Trophoblast cell (in vitro differentiated cells and primary cell): ENCODE results near the gene EPM2AIP1. TPM values are rescaled to one million over a fixed set of nuclear protein-coding genes. Genes with fewer than 3 reads are reported as not detected.
"Not testable (repeated sequence)": the region's sequence is repeated elsewhere in the genome, so short reads cannot be mapped to it uniquely, and the experiment has no call there.

Experiments
- DNase-seq, 2 donors: peaks; one replicate each; pipeline ENCODE4 v3.0.0-alpha.2; 2016
- H2AFZ ChIP-seq: 2 replicates; pipeline ENCODE4 v1.6.1; 2013; ENCODE audit warnings: low read length, moderate library complexity, mild to moderate bottlenecking; ENCODE audit not compliant: insufficient read depth, poor library complexity
- H2AK5ac ChIP-seq: 2 replicates; pipeline ENCODE4 v1.6.1; 2013; ENCODE audit warnings: mild to moderate bottlenecking, low read length
- H2BK120ac ChIP-seq: 2 replicates; pipeline ENCODE4 v1.6.1; 2013; ENCODE audit warnings: low read length, mild to moderate bottlenecking, moderate library complexity; ENCODE audit not compliant: insufficient read depth, poor library complexity
- H2BK12ac ChIP-seq: 2 replicates; pipeline ENCODE4 v1.6.1; 2013; ENCODE audit warnings: mild to moderate bottlenecking, low read length, moderate library complexity
- H2BK5ac ChIP-seq: 2 replicates; pipeline ENCODE4 v1.6.1; 2013; ENCODE audit warnings: low read length, low read depth, moderate library complexity, mild to moderate bottlenecking; ENCODE audit not compliant: poor library complexity
- H3K14ac ChIP-seq: 2 replicates; pipeline ENCODE4 v1.6.1; 2013; ENCODE audit warnings: mild to moderate bottlenecking, low read length
- H3K18ac ChIP-seq: 2 replicates; pipeline ENCODE4 v1.6.1; 2013; ENCODE audit warnings: mild to moderate bottlenecking, low read length
- H3K23ac ChIP-seq: 2 replicates; pipeline ENCODE4 v1.6.1; 2013; ENCODE audit warnings: low read length
- H3K27ac ChIP-seq: 2 replicates; pipeline ENCODE4 v1.5.1; 2013; ENCODE audit warnings: low read depth, mild to moderate bottlenecking, inconsistent platforms, low read length, moderate library complexity
- H3K27me3 ChIP-seq: 2 replicates; pipeline ENCODE4 v1.6.1; 2013; ENCODE audit warnings: inconsistent platforms, mild to moderate bottlenecking, low read length, moderate library complexity; ENCODE audit not compliant: insufficient read depth
- H3K36me3 ChIP-seq, 2 experiments: 1 replicate in 1 of 2; 2 replicates in 1 of 2; pipeline ENCODE4 v1.6.1; 2013; ENCODE audit warnings: low read length in 2 of 2, mild to moderate bottlenecking in 2 of 2, moderate library complexity in 1 of 2; ENCODE audit not compliant: insufficient read depth in 2 of 2, control insufficient read depth in 1 of 2
- H3K4ac ChIP-seq: 2 replicates; pipeline ENCODE4 v1.6.1; 2013; ENCODE audit warnings: low read depth, mild to moderate bottlenecking, low read length, moderate library complexity
- H3K4me1 ChIP-seq, 2 experiments: 1 replicate in 1 of 2; 2 replicates in 1 of 2; pipeline ENCODE4 v1.6.1; 2013; ENCODE audit warnings: low read length in 2 of 2, mild to moderate bottlenecking in 2 of 2, moderate library complexity in 1 of 2; ENCODE audit not compliant: insufficient read depth in 2 of 2, control insufficient read depth in 1 of 2
- H3K4me2 ChIP-seq: 2 replicates; pipeline ENCODE4 v1.6.1; 2013; ENCODE audit warnings: inconsistent platforms, mild to moderate bottlenecking, low read length, moderate library complexity
- H3K4me3 ChIP-seq: 2 replicates; pipeline ENCODE4 v1.5.1; 2013; ENCODE audit warnings: mild to moderate bottlenecking, low read depth, low read length, inconsistent platforms
- H3K79me1 ChIP-seq: one replicate; pipeline ENCODE4 v1.6.1; 2013; ENCODE audit warnings: low read length
- H3K79me2 ChIP-seq: 2 replicates; pipeline ENCODE4 v1.6.1; 2013; ENCODE audit warnings: low read length, mild to moderate bottlenecking; ENCODE audit not compliant: control insufficient read depth, insufficient read depth, poor library complexity
- H3K9ac ChIP-seq: 2 replicates; pipeline ENCODE4 v1.6.1; 2013; ENCODE audit warnings: mild to moderate bottlenecking, low read length
- H3K9me3 ChIP-seq: 2 replicates; pipeline ENCODE4 v1.6.1; 2013; ENCODE audit warnings: low read depth, mild to moderate bottlenecking, control low read depth, inconsistent platforms, low read length; ENCODE audit not compliant: insufficient read depth
- H4K12ac ChIP-seq: 2 replicates; pipeline ENCODE4 v1.6.1; 2013; ENCODE audit warnings: low read depth, mild to moderate bottlenecking, low read length, moderate library complexity
- H4K8ac ChIP-seq: 2 replicates; pipeline ENCODE4 v1.6.1; 2013; ENCODE audit warnings: low read depth, mild to moderate bottlenecking, low read length, moderate library complexity
- H4K91ac ChIP-seq: one replicate; pipeline ENCODE4 v1.6.1; 2013; ENCODE audit warnings: low read depth, mild to moderate bottlenecking, low read length, moderate library complexity
- WGBS: extraction: QIAGEN DNeasy Blood & Tissue Kit; methylation state at CpG from one replicate; pipeline ENCODE4 v1.1.7; 2013; ENCODE audit warnings: missing lambda C conversion rate; ENCODE audit not compliant: insufficient read length, insufficient coverage; ENCODE audit errors: extremely low coverage; 5-methylcytosine and 5-hydroxymethylcytosine counted together
- polyA plus RNA-seq: library from polyadenylated mRNA; stranded (reverse); fragments of 200-250 nt; gene quantifications from 2 replicates; pipeline ENCODE4 v1.2.3, GENCODE V29; 2013

The EPM2AIP1 gene
- polyA plus RNA-seq, result 9.9 and 10.1 TPM in 2 replicates

GRCh38 chr3:36992806-36993325 is at the start of gene EPM2AIP1:
TSS of gene EPM2AIP1 (minus strand) at chr3:36993131. CDS start at chr3:36993077, 54 bp downstream.
- Histone ChIP-seq H3K9me3 (no peaks in the 10 kb centered on the region), H4K8ac (peak within 1 kb of the TSS; percentile 96), H3K14ac (peak within 1 kb of the TSS; percentile 86), H4K91ac (peak within 1 kb of the TSS; percentile 88), H3K36me3 (peaks cover 4 to 6% of the 10 kb centered on the region in 2 experiments), H3K4me3 (peak within 1 kb of the TSS; percentile 91), H3K23ac (peak within 1 kb of the TSS; percentile 19), H3K79me2 (peaks cover 10% of the 10 kb centered on the region), H3K27ac (peak within 1 kb of the TSS; percentile 94), H2AK5ac (peak within 1 kb of the TSS; percentile 4), H3K9ac (peak within 1 kb of the TSS; percentile 92), H2BK5ac (peak within 1 kb of the TSS; percentile 94), H3K4me1 (peaks cover 0 to 3% of the 10 kb centered on the region in 2 experiments), H2AFZ (peak within 1 kb of the TSS; percentile 94), H2BK12ac (peak within 1 kb of the TSS; percentile 48), H4K12ac (peak within 1 kb of the TSS; percentile 89), H2BK120ac (peak within 1 kb of the TSS; percentile 97), H3K79me1 (peaks cover 9% of the 10 kb centered on the region), H3K18ac (peak within 1 kb of the TSS; percentile 83), H3K4ac (peak within 1 kb of the TSS; percentile 63), H3K27me3 (no peaks in the 10 kb centered on the region), H3K4me2 (peak within 1 kb of the TSS; percentile 85)
- peak; percentile 80 to 88 for DNase-seq
- WGBS, result no CpG with 5 or more reads among the region's 48 CpGs

GRCh38 chr3:37042712-37043111 is 49.8 kb upstream of the EPM2AIP1 start:
- H3K9me3 ChIP-seq, H3K27me3 ChIP-seq, H3K4me1 ChIP-seq, H3K4ac ChIP-seq, H3K79me1 ChIP-seq, H4K8ac ChIP-seq, H2AK5ac ChIP-seq, H3K4me2 ChIP-seq, H2BK12ac ChIP-seq, H2AFZ ChIP-seq, H3K23ac ChIP-seq, H2BK120ac ChIP-seq, H3K14ac ChIP-seq, DNase-seq, H2BK5ac ChIP-seq, H3K9ac ChIP-seq, H4K91ac ChIP-seq, H3K79me2 ChIP-seq, H3K18ac ChIP-seq, H3K27ac ChIP-seq, H3K4me3 ChIP-seq, H4K12ac ChIP-seq: not testable (repeated sequence)
- WGBS, result no CpG with 5 or more reads among the region's 3 CpGs
- peaks cover 13 to 25% of the 10 kb centered on the region in 2 experiments for H3K36me3 ChIP-seq

- H3K79me1 ChIP-seq, result no peaks in the 10 kb centered on the region
- H2BK120ac ChIP-seq, result peak overlapping the region; percentile 17
- no peak overlapping the region for H3K18ac ChIP-seq
- no peak for DNase-seq
- no peak overlapping the region for H3K27ac ChIP-seq
- H4K12ac ChIP-seq, result no peak overlapping the region
- H3K9me3 ChIP-seq, result no peaks in the 10 kb centered on the region
- H4K8ac ChIP-seq, result no peak overlapping the region
- no peaks in the 10 kb centered on the region for H3K27me3 ChIP-seq
- H2AFZ ChIP-seq, result no peak overlapping the region
- H3K4ac ChIP-seq, result no peak overlapping the region
- H3K79me2 ChIP-seq, result no peaks in the 10 kb centered on the region
- no peak overlapping the region for H3K9ac ChIP-seq
- no peak overlapping the region for H3K23ac ChIP-seq
- no peak overlapping the region for H2BK5ac ChIP-seq
- H2BK12ac ChIP-seq, result no peak overlapping the region
- H3K4me2 ChIP-seq, result no peak overlapping the region
- H3K14ac ChIP-seq, result no peak overlapping the region
- no CpG with 5 or more reads among the region's 1 CpG for WGBS
- H3K4me1 ChIP-seq, result no peaks in the 10 kb centered on the region
- H4K91ac ChIP-seq, result no peak overlapping the region
- no peak overlapping the region for H2AK5ac ChIP-seq
- no peak overlapping the region for H3K4me3 ChIP-seq
- H3K36me3 ChIP-seq, result peaks cover 15 to 21% of the 10 kb centered on the region in 2 experiments
These were observed 48.7 kb upstream of the EPM2AIP1 start for GRCh38 chr3:37041546-37042195.

- no peaks in the 10 kb centered on the region for H3K79me1 ChIP-seq
- no peak overlapping the region for H2BK5ac ChIP-seq
- no peaks in the 10 kb centered on the region for H3K4me1 ChIP-seq
- H2AFZ ChIP-seq, result no peak overlapping the region
- H4K8ac ChIP-seq, result no peak overlapping the region
- no peak overlapping the region for H3K4ac ChIP-seq
- H2AK5ac ChIP-seq, result no peak overlapping the region
- WGBS, result no CpG with 5 or more reads among the region's 1 CpG
- no peak overlapping the region for H2BK12ac ChIP-seq
- H3K9me3 ChIP-seq, result peaks cover 2% of the 10 kb centered on the region
- no peaks in the 10 kb centered on the region for H3K79me2 ChIP-seq
- no peak overlapping the region for H4K12ac ChIP-seq
- DNase-seq, result no peak
- peaks cover 19 to 27% of the 10 kb centered on the region in 2 experiments for H3K36me3 ChIP-seq
- H3K23ac ChIP-seq, result no peak overlapping the region
- H2BK120ac ChIP-seq, result no peak overlapping the region
- H3K9ac ChIP-seq, result no peak overlapping the region
- no peak overlapping the region for H3K14ac ChIP-seq
- no peaks in the 10 kb centered on the region for H3K27me3 ChIP-seq
- no peak overlapping the region for H3K27ac ChIP-seq
- H4K91ac ChIP-seq, result no peak overlapping the region
- no peak overlapping the region for H3K4me3 ChIP-seq
- H3K4me2 ChIP-seq, result no peak overlapping the region
- H3K18ac ChIP-seq, result no peak overlapping the region
These were observed 47.3 kb upstream of the EPM2AIP1 start for GRCh38 chr3:37040231-37040630.
